Measurements from ENCODE around the gene MYOCOS. TPM values are rescaled to one million over a fixed set of nuclear protein-coding genes. Genes with fewer than 3 reads are reported as not detected.
A peak's percentile ranks its signal among the peaks of the same experiment; 100 is the strongest.

Gene MYOCOS
- total and polyA plus RNA-seq, 9 of the 15 experiments (the other 6 are each of a cell fraction or from before 2014, with no cell fraction given): 0.07 TPM; not detected in 7

DNA sequence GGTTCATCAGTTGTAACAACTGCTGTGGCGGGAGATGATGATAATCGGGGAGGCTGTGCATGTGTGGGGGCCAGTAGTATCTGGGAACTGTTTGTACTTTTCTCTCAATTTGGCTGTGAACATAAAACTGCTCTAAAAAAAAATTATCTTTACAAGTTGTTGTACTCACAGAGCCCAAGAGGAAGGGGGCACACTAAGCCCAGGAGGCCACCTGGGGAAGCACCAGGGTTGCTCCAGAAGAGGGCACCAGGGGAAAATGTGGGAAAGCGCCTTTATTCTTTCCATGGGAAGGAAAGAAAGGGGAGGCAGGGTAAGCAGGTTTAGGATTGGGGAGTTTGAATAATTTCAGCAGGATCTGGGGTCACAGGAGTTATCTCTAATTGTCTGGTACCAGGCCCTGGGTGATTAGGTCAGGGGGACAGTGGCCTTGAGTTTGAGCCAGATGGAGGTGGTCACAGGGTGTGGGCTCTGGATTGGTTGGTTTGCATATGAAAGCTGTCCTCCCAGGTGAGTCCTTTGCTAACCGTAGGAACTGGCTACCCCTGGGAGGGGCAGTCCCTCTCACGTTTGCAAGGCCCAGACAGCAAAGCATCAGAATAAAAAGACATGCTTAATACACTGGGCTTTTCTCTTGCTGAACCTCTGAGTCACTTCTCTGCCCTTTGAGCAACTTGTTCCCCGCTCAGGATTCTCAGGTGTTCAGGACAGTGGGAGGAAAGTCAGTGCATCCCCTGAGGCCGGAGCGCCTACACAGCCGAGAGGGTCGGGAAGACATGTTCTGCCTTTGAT, 19.2 kb downstream of the MYOCOS start (continued):
- peak; percentile 39; the same call in 1 of the 2 replicates for TF ChIP-seq MYC (IDR thresholded peaks at IDR 0.05; ENCODE audit: low read depth, low read length)
- no peak for TF ChIP-seq MYC (CRISPR knock-in tag; IDR thresholded peaks at IDR 0.05; ENCODE audit: borderline replicate concordance, low read depth)
- TF ChIP-seq, protein P1, sequence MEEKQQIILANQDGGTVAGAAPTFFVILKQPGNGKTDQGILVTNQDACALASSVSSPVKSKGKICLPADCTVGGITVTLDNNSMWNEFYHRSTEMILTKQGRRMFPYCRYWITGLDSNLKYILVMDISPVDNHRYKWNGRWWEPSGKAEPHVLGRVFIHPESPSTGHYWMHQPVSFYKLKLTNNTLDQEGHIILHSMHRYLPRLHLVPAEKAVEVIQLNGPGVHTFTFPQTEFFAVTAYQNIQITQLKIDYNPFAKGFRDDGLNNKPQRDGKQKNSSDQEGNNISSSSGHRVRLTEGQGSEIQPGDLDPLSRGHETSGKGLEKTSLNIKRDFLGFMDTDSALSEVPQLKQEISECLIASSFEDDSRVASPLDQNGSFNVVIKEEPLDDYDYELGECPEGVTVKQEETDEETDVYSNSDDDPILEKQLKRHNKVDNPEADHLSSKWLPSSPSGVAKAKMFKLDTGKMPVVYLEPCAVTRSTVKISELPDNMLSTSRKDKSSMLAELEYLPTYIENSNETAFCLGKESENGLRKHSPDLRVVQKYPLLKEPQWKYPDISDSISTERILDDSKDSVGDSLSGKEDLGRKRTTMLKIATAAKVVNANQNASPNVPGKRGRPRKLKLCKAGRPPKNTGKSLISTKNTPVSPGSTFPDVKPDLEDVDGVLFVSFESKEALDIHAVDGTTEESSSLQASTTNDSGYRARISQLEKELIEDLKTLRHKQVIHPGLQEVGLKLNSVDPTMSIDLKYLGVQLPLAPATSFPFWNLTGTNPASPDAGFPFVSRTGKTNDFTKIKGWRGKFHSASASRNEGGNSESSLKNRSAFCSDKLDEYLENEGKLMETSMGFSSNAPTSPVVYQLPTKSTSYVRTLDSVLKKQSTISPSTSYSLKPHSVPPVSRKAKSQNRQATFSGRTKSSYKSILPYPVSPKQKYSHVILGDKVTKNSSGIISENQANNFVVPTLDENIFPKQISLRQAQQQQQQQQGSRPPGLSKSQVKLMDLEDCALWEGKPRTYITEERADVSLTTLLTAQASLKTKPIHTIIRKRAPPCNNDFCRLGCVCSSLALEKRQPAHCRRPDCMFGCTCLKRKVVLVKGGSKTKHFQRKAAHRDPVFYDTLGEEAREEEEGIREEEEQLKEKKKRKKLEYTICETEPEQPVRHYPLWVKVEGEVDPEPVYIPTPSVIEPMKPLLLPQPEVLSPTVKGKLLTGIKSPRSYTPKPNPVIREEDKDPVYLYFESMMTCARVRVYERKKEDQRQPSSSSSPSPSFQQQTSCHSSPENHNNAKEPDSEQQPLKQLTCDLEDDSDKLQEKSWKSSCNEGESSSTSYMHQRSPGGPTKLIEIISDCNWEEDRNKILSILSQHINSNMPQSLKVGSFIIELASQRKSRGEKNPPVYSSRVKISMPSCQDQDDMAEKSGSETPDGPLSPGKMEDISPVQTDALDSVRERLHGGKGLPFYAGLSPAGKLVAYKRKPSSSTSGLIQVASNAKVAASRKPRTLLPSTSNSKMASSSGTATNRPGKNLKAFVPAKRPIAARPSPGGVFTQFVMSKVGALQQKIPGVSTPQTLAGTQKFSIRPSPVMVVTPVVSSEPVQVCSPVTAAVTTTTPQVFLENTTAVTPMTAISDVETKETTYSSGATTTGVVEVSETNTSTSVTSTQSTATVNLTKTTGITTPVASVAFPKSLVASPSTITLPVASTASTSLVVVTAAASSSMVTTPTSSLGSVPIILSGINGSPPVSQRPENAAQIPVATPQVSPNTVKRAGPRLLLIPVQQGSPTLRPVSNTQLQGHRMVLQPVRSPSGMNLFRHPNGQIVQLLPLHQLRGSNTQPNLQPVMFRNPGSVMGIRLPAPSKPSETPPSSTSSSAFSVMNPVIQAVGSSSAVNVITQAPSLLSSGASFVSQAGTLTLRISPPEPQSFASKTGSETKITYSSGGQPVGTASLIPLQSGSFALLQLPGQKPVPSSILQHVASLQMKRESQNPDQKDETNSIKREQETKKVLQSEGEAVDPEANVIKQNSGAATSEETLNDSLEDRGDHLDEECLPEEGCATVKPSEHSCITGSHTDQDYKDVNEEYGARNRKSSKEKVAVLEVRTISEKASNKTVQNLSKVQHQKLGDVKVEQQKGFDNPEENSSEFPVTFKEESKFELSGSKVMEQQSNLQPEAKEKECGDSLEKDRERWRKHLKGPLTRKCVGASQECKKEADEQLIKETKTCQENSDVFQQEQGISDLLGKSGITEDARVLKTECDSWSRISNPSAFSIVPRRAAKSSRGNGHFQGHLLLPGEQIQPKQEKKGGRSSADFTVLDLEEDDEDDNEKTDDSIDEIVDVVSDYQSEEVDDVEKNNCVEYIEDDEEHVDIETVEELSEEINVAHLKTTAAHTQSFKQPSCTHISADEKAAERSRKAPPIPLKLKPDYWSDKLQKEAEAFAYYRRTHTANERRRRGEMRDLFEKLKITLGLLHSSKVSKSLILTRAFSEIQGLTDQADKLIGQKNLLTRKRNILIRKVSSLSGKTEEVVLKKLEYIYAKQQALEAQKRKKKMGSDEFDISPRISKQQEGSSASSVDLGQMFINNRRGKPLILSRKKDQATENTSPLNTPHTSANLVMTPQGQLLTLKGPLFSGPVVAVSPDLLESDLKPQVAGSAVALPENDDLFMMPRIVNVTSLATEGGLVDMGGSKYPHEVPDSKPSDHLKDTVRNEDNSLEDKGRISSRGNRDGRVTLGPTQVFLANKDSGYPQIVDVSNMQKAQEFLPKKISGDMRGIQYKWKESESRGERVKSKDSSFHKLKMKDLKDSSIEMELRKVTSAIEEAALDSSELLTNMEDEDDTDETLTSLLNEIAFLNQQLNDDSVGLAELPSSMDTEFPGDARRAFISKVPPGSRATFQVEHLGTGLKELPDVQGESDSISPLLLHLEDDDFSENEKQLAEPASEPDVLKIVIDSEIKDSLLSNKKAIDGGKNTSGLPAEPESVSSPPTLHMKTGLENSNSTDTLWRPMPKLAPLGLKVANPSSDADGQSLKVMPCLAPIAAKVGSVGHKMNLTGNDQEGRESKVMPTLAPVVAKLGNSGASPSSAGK (IDR thresholded peaks at IDR 0.05): peak; percentile 36; the same call in 1 of the 2 replicates
- peak; percentile 32; the same call in 1 of the 2 replicates for TF ChIP-seq L3MBTL2 (IDR thresholded peaks at IDR 0.05)
